ENCODE data around the gene BLOC1S1.
A peak's percentile ranks its signal among the peaks of the same experiment; 100 is the strongest.

DNA sequence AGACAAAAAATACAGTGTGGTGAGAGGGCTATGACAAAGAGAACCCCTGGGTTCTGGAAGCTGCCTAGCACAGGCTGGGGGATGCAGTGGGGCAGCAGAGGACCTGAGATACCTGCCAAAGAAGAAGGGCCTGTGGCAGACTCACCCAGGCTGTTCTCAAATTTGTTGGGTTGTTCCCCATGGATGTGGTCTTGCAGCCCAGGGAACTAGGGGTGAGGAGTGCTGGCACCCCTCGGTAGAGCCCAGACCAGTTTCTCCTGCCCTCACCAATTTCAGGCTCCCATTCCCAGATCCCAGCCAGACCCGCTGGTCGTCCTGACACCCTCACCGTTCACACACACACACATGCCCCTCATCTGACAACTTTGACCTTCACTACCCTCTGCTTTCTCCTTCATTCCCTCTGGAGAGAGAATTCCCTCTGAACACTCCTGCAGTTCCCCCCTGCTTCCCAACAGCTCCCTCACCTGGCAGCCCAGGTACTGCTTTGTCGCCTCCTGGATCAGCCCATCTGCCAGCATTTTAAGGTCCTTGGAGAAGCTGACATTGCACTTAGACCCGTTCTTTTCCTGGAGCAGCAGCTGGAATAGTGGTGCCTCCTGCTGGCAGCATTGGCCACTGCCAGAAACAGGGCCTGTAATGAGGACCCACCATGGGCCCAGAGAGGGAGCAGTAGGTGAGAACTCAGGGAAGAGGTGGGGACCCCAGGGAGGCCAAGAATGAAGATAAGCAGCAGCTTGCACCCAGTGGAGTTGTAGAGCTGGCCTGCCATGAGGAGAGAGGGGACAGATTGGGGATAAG, 21.1 kb downstream of the BLOC1S1 start:
- no peak for TF ChIP-seq EP300 (IDR thresholded peaks at IDR 0.05)
- TF ChIP-seq CTCF (IDR thresholded peaks at IDR 0.05): peak in 5 of 7 experiments; percentile 78 to 97 (median 86)
